ENCODE results near the gene SYNPO.

GRCh38 chr5:150653762-150654556, 13.5 kb downstream of the SYNPO start:
- TF ChIP-seq CTCF (IDR thresholded peaks at IDR 0.05) (no peak), POLR2A (IDR thresholded peaks at IDR 0.05) (no peak)
